Neural progenitor cell (in vitro differentiated cells): Measurements from ENCODE around the gene MAPK13. TPM values are rescaled to one million over a fixed set of nuclear protein-coding genes. Genes with fewer than 3 reads are reported as not detected.

Experiments
- DNase-seq: peaks from one replicate; pipeline ENCODE4 v3.0.0-alpha.2; 2016; ENCODE audit warnings: low spot score
- H2AFZ ChIP-seq: fragments of 200-600 bp; sonication (generic); replicated peaks from 2 replicates; pipeline ENCODE4 v1.6.1; 2016; ENCODE audit warnings: antibody characterized with exemption
- H3F3A ChIP-seq: fragments of 200-600 bp; sonication (generic); 2 replicates; pipeline ENCODE4 v1.6.1; 2016; ENCODE audit warnings: antibody characterized with exemption, low read depth
- H3K27ac ChIP-seq: fragments of 200-600 bp; sonication (generic); 2 replicates; pipeline ENCODE4 v1.5.1; 2016; ENCODE audit warnings: mild to moderate bottlenecking
- H3K27me3 ChIP-seq: fragments of 200-600 bp; sonication (generic); 2 replicates; pipeline ENCODE4 v1.6.1; 2016; ENCODE audit warnings: mild to moderate bottlenecking, moderate library complexity
- H3K36me3 ChIP-seq: fragments of 200-600 bp; sonication (generic); 2 replicates; pipeline ENCODE4 v1.5.1; 2016
- H3K4me1 ChIP-seq: fragments of 200-600 bp; sonication (generic); 2 replicates; pipeline ENCODE4 v1.6.1; 2016; ENCODE audit warnings: mixed run types
- H3K4me2 ChIP-seq: fragments of 200-600 bp; sonication (generic); 2 replicates; pipeline ENCODE4 v1.6.1; 2016
- H3K4me3 ChIP-seq: fragments of 200-600 bp; sonication (generic); 2 replicates; pipeline ENCODE4 v1.5.1; 2016
- H3K79me2 ChIP-seq: fragments of 200-600 bp; sonication (generic); 2 replicates; pipeline ENCODE4 v1.6.1; 2016; ENCODE audit warnings: low read depth
- H3K9ac ChIP-seq: fragments of 200-600 bp; sonication (generic); 2 replicates; pipeline ENCODE4 v1.6.1; 2016
- H3K9me3 ChIP-seq: fragments of 200-600 bp; sonication (generic); 2 replicates; pipeline ENCODE4 v1.5.1; 2016; ENCODE audit warnings: low read depth
- H4K20me1 ChIP-seq: fragments of 200-600 bp; sonication (generic); 2 replicates; pipeline ENCODE4 v1.6.1; 2016; ENCODE audit warnings: low read depth
- H3K27ac Mint-ChIP-seq: 3 replicates; pipeline ENCODE4 v1.8.0; 2021; ENCODE audit warnings: mixed read lengths
- H3K27me3 Mint-ChIP-seq: 2 replicates; pipeline ENCODE4 v1.8.0; 2022; ENCODE audit warnings: low read depth, mild to moderate bottlenecking, inconsistent platforms, moderate library complexity, mixed read lengths; ENCODE audit not compliant: insufficient read depth
- H3K36me3 Mint-ChIP-seq: 3 replicates; pipeline ENCODE4 v1.8.0; 2021; ENCODE audit warnings: mixed read lengths
- H3K4me1 Mint-ChIP-seq: 3 replicates; pipeline ENCODE4 v1.8.0; 2021; ENCODE audit warnings: mixed read lengths
- H3K4me3 Mint-ChIP-seq: 3 replicates; pipeline ENCODE4 v1.8.0; 2021; ENCODE audit warnings: mild to moderate bottlenecking, moderate library complexity, mixed read lengths
- H3K9me3 Mint-ChIP-seq: 3 replicates; pipeline ENCODE4 v1.8.0; 2020; ENCODE audit warnings: mixed read lengths
- EZH2 ChIP-seq: fragments of 200-600 bp; sonication (generic); IDR thresholded peaks from 2 replicates; pipeline ENCODE4 v1.6.1; 2017; ENCODE audit warnings: antibody characterized with exemption, mild to moderate bottlenecking, moderate library complexity
- EZH2phosphoT487 ChIP-seq: fragments of 200-600 bp; sonication (generic); IDR thresholded peaks from 2 replicates; pipeline ENCODE4 v1.6.1; 2017; ENCODE audit warnings: antibody characterized with exemption
- total RNA-seq: library from RNA; depleted of rRNA; stranded (reverse); fragments of >200 nt; gene quantifications from 2 replicates; pipeline ENCODE4 v1.2.3, GENCODE V29; 2015; ENCODE audit warnings: low replicate concordance
- TF ChIP-seq, protein P1 (sequence below): fragments of 200-600 bp; sonication (generic); IDR thresholded peaks from 2 replicates; pipeline ENCODE4 v1.5.1; 2017; ENCODE audit warnings: antibody characterized with exemption, mild to moderate bottlenecking

MAPK13 gene
- total RNA-seq, 1 donor from 2014 or later: 0.13 TPM

DNA sequence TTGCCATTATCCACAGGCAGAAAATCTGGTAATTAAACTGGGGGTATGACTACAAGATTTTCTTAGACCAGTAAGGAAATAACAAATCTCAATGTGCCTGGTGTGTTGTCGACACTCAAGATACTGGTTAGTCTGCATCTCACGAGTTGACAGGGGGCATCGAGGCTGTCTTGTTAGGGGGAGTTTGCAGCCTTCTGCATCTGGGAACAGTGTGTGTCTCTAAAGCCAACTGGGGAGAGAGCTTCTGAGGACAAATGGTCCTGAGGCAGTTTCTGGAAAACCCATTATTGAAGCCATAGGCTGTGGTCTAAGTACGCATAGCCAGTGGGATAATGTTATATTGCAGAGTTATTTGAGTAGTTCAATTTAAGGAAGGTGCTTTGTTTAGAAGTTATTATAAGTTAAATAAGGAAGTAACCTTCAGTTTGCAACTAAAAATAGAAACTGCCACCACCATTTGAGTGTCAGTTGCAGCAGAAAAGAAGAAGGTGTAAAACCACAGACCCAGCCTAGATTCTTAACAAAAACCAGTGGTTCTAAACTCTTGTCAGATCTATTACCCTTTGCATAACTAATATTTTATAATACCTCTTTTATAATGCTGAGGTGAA is 15.4 kb upstream of the MAPK13 start:
- H3K27ac Mint-ChIP-seq: no peak overlapping the region
- H3K4me2 ChIP-seq: no peak overlapping the region
- no peaks in the 10 kb centered on the region for H3K9me3 Mint-ChIP-seq
- no peaks in the 10 kb centered on the region for H3K27me3 ChIP-seq
- DNase-seq: no peak
- H3K36me3 Mint-ChIP-seq: peaks cover 5% of the 10 kb centered on the region
- no peak overlapping the region for H3K9ac ChIP-seq
- peaks cover 5% of the 10 kb centered on the region for H3K4me1 ChIP-seq
- no peaks in the 10 kb centered on the region for H4K20me1 ChIP-seq
- no peak overlapping the region for H3K4me3 ChIP-seq
- H2AFZ ChIP-seq: no peak overlapping the region
- no peaks in the 10 kb centered on the region for H3K79me2 ChIP-seq
- H3F3A ChIP-seq: peaks cover 6% of the 10 kb centered on the region
- H3K4me3 Mint-ChIP-seq: no peak overlapping the region
- no peak overlapping the region for H3K27ac ChIP-seq
- H3K36me3 ChIP-seq: no peaks in the 10 kb centered on the region
- TF ChIP-seq, protein P1, sequence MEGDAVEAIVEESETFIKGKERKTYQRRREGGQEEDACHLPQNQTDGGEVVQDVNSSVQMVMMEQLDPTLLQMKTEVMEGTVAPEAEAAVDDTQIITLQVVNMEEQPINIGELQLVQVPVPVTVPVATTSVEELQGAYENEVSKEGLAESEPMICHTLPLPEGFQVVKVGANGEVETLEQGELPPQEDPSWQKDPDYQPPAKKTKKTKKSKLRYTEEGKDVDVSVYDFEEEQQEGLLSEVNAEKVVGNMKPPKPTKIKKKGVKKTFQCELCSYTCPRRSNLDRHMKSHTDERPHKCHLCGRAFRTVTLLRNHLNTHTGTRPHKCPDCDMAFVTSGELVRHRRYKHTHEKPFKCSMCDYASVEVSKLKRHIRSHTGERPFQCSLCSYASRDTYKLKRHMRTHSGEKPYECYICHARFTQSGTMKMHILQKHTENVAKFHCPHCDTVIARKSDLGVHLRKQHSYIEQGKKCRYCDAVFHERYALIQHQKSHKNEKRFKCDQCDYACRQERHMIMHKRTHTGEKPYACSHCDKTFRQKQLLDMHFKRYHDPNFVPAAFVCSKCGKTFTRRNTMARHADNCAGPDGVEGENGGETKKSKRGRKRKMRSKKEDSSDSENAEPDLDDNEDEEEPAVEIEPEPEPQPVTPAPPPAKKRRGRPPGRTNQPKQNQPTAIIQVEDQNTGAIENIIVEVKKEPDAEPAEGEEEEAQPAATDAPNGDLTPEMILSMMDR: no peak
- TF ChIP-seq EZH2: no peak
- no peak for TF ChIP-seq EZH2phosphoT487
- no peaks in the 10 kb centered on the region for H3K9me3 ChIP-seq
- H3K4me1 Mint-ChIP-seq: peaks cover 8% of the 10 kb centered on the region
- H3K27me3 Mint-ChIP-seq: no peaks in the 10 kb centered on the region

DNA sequence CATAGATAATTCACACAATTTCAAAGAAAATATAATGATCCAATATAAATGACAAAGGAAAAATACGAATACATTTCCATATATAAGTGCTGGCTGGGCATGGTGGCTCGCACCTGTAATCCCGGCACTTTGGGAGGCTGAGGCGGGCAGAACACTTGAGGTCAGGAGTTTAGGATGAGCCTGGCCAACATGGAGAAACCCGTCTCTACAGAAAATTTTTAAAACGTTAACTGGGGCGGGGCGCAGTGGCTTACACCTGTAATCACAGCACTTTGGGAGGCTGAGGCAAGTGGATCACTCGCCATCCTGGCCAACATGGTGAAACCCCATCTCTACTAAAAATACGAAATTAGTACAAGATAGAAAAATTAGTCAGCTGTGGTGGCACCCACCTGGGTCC is 14.9 kb upstream of the MAPK13 start:
- H3K4me1 Mint-ChIP-seq: peaks cover 8% of the 10 kb centered on the region
- H3K4me3 ChIP-seq: no peak overlapping the region
- no peak overlapping the region for H3K27ac ChIP-seq
- H3K27me3 Mint-ChIP-seq: peaks cover 2% of the 10 kb centered on the region
- peaks cover 6% of the 10 kb centered on the region for H3F3A ChIP-seq
- H3K27me3 ChIP-seq: no peaks in the 10 kb centered on the region
- H3K4me2 ChIP-seq: no peak overlapping the region
- H3K4me1 ChIP-seq: peaks cover 5% of the 10 kb centered on the region
- H3K9me3 Mint-ChIP-seq: no peaks in the 10 kb centered on the region
- H2AFZ ChIP-seq: no peak overlapping the region
- H3K4me3 Mint-ChIP-seq: no peak overlapping the region
- H3K79me2 ChIP-seq: no peaks in the 10 kb centered on the region
- TF ChIP-seq, protein P1: no peak
- no peak for TF ChIP-seq EZH2
- TF ChIP-seq EZH2phosphoT487: no peak
- no peaks in the 10 kb centered on the region for H3K36me3 ChIP-seq
- H3K9me3 ChIP-seq: no peaks in the 10 kb centered on the region
- H3K36me3 Mint-ChIP-seq: peaks cover 2% of the 10 kb centered on the region
- no peak overlapping the region for H3K9ac ChIP-seq
- no peaks in the 10 kb centered on the region for H4K20me1 ChIP-seq
- no peak for DNase-seq
- no peak overlapping the region for H3K27ac Mint-ChIP-seq

DNA sequence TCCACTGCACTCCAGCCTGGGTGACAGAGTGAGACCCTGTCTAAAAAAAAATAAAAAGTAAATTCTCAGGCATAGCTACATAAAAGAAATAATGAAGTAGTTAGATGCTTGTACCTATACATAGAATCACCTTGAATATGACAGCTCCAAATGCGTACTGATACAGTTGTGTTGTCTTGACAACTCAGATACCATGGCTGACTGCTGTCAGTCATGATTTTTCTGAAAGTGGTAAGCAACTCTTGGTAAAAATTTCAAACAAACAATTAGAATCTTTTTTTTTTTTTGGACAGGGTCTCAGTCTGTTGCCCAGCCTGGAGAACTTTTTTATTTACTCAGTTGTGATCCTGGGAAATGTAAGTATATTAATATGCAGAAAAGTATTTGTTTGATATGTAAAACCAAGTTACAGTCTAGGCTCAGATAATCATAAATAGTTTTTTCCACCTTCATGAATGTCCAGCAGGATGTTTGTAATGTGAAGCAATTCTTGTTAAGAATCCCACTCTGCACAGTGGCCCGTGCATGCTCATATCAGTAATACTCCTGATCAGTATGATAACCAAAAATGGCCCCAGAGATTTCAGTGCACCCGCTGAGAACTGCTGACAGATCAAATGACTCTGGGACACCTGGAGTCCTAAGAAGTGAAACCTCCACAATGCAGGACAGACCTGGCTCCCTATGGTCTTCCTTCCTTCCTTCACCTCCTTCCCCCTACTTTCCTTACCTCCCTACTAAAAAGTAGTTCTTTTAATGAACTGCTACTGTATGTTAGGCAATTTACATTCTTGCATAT is 14.0 kb upstream of the MAPK13 start:
- Histone ChIP-seq H3K9me3 (no peaks in the 10 kb centered on the region), H3F3A (peaks cover 6% of the 10 kb centered on the region), H3K4me3 (no peak overlapping the region), H3K4me1 (peaks cover 12% of the 10 kb centered on the region), H3K79me2 (no peaks in the 10 kb centered on the region), H3K36me3 (no peaks in the 10 kb centered on the region), H3K9ac (no peak overlapping the region), H3K27me3 (no peaks in the 10 kb centered on the region), H2AFZ (no peak overlapping the region), H3K27ac (no peak overlapping the region), H3K4me2 (no peak overlapping the region), H4K20me1 (no peaks in the 10 kb centered on the region)
- no peak for DNase-seq
- no peak for TF ChIP-seq EZH2phosphoT487
- TF ChIP-seq, protein P1: no peak
- no peak for TF ChIP-seq EZH2
- Mint-ChIP-seq H3K36me3 (peaks cover 2% of the 10 kb centered on the region), H3K4me3 (no peak overlapping the region), H3K27me3 (peaks cover 2% of the 10 kb centered on the region), H3K27ac (no peak overlapping the region), H3K9me3 (no peaks in the 10 kb centered on the region), H3K4me1 (peaks cover 13% of the 10 kb centered on the region)
